GM12878 (cell line): ENCODE measurements around the gene BCKDK. TPM values are rescaled to one million over a fixed set of nuclear protein-coding genes. Genes with fewer than 3 reads are reported as not detected.
"Not testable (repeated sequence)": the region's sequence is repeated elsewhere in the genome, so short reads cannot be mapped to it uniquely, and the experiment has no call there.

ENCODE experiments used
- ATAC-seq: fragments of 200-7000 bp; cut with Tn5 transposase; 3 replicates; pipeline ENCODE4 v1.9.1; 2020; ENCODE audit warnings: mild to moderate bottlenecking, moderate library complexity
- BruUV-seq: library from RNA; stranded (reverse); fragments of 400-500 nt; replicated peaks from 2 replicates; lab custom pipeline; 2021; lab: Mats Ljungman, UMichigan
- CTCF ChIA-PET: fragments of 300-600 bp; sonication (Branson Sonifier 250); formaldehyde crosslinking; extraction: SDS; loops from one replicate; lab custom pipeline; 2021; ENCODE audit warnings: inconsistent platforms; lab: Yijun Ruan, JAX
- POLR2A ChIA-PET: fragments of 350-600 bp; formaldehyde crosslinking; extraction: SDS; loops from one replicate; lab custom pipeline; 2021; ENCODE audit warnings: inconsistent platforms; lab: Charles Lee
- RAD21 ChIA-PET: fragments of 300-600 bp; sonication (Branson Sonifier 250); formaldehyde crosslinking; loops from one replicate; lab custom pipeline; 2023; ENCODE audit warnings: antibody characterized with exemption; ENCODE audit not compliant: unreplicated experiment; lab: Charles Lee
- SMC1A ChIA-PET: fragments of 300-600 bp; sonication (Branson Sonifier 250); formaldehyde crosslinking; loops from one replicate; lab custom pipeline; 2023; ENCODE audit not compliant: unreplicated experiment, uncharacterized antibody; lab: Charles Lee
- DNase-seq: peaks from one replicate; pipeline ENCODE4 v3.0.0-alpha.2; 2011; ENCODE audit warnings: low read depth, low spot score
- FAIRE-seq: peaks from 3 replicates; lab custom pipeline; 2011; peaks lifted over from hg19 to GRCh38; lab: Jason Lieb, UNC
- H2AFZ ChIP-seq: 2 replicates; pipeline ENCODE4 v1.6.0; 2011; ENCODE audit warnings: low read depth, low read length, control low read depth; ENCODE audit not compliant: control insufficient read depth
- H3K27ac ChIP-seq: 2 replicates; pipeline ENCODE4 v1.5.1; 2011; ENCODE audit warnings: control low read depth; ENCODE audit not compliant: control insufficient read depth, insufficient read depth
- H3K27me3 ChIP-seq, 2 experiments: replicated peaks in 1 of 2; 2 replicates each; pipeline versions ENCODE4 v1.6.0 to v1.6.1; 2011; ENCODE audit warnings: low read length in 1 of 2; ENCODE audit not compliant: control insufficient read depth in 2 of 2, insufficient read depth in 2 of 2
- H3K36me3 ChIP-seq, 2 experiments: 2 replicates each; pipeline ENCODE4 v1.5.1; 2011; ENCODE audit warnings: low read length in 1 of 2; ENCODE audit not compliant: control insufficient read depth in 2 of 2, insufficient read depth in 2 of 2
- H3K4me1 ChIP-seq: 2 replicates; pipeline ENCODE4 v1.6.1; 2011; ENCODE audit warnings: mild to moderate bottlenecking, low read length, moderate library complexity, mixed read lengths; ENCODE audit not compliant: control insufficient read depth, insufficient read depth
- H3K4me2 ChIP-seq: 2 replicates; pipeline ENCODE4 v1.6.0; 2011; ENCODE audit warnings: control low read depth; ENCODE audit not compliant: control insufficient read depth, insufficient read depth
- H3K4me3 ChIP-seq: fragments of 200-600 bp; sonication (generic); 2 replicates; pipeline ENCODE4 v1.5.1; 2016
- H3K79me2 ChIP-seq: 2 replicates; pipeline ENCODE4 v1.6.0; 2011; ENCODE audit warnings: low read length; ENCODE audit not compliant: control insufficient read depth, insufficient read depth
- H3K9ac ChIP-seq: 2 replicates; pipeline ENCODE4 v1.8.0; 2011; ENCODE audit warnings: low read length, control low read depth, mixed read lengths; ENCODE audit not compliant: control insufficient read depth, insufficient read depth
- H3K9me3 ChIP-seq: replicated peaks from 3 replicates; pipeline ENCODE4 v1.5.1; 2011; ENCODE audit warnings: mild to moderate bottlenecking, low read length; ENCODE audit not compliant: control insufficient read depth, insufficient read depth
- H4K20me1 ChIP-seq: 2 replicates; pipeline ENCODE4 v1.6.0; 2011; ENCODE audit not compliant: control insufficient read depth, insufficient read depth
- IKZF1 ChIP-seq: fragments of 450-650 bp; conservative IDR thresholded peaks from 2 replicates; pipeline ENCODE4 v1.6.1; 2017; ENCODE audit warnings: antibody characterized with exemption, mild to moderate bottlenecking
- YY1 ChIP-seq: IDR thresholded peaks from 2 replicates; pipeline ENCODE4 v1.6.1; 2011; ENCODE audit warnings: low read depth, mild to moderate bottlenecking, low read length
- WGBS: methylation state at CpG from one replicate; pipeline ENCODE4 v1.1.6; 2016; ENCODE audit warnings: low lambda C conversion rate; ENCODE audit not compliant: insufficient replicate concordance, insufficient coverage; ENCODE audit errors: missing lambda C conversion rate; 5-methylcytosine and 5-hydroxymethylcytosine counted together
- in situ Hi-C: fragments of 300-500 bp; cut with MboI; formaldehyde crosslinking; loops from 9 replicates; pipeline ENCODE4 v1.14.3; 2018; ENCODE audit warnings: mixed read lengths
- intact Hi-C: fragments of 100-400 bp; cut with micrococcal nuclease; formaldehyde crosslinking; loops from one replicate; pipeline ENCODE4 v1.14.2; 2022; ENCODE audit not compliant: unreplicated experiment
- polyA plus RNA-seq, 11 experiments: library from polyadenylated mRNA; depleted of rRNA in 4 of 11; unstranded in 6 of 11; stranded (reverse) in 5 of 11; fragments of >200 nt; fragmentation: Nextera tagmentation in 4 of 11; fragmentation: Illumina TruSeq in 1 of 11; extraction: Ambion mirVana in 4 of 11; extraction: Trizol in 1 of 11; gene quantifications; 1 replicate in 1 of 11; 2 replicates in 10 of 11; pipeline versions ENCODE4 v1.2.1 to v1.2.3, GENCODE V29; 2011 to 2016; ENCODE audit warnings: inconsistent platforms in 2 of 11, missing spikeins in 2 of 11, low read depth in 1 of 11
- total RNA-seq, 4 experiments: library from RNA; depleted of rRNA in 3 of 4; stranded (reverse); fragments of >200 nt in 3 of 4; fragmentation: Illumina TruSeq in 1 of 4; extraction: Trizol in 1 of 4; gene quantifications; 2 replicates each; pipeline versions ENCODE4 v1.2.1 to v1.2.3, GENCODE V29; 2013 to 2021

Gene BCKDK
- total and polyA plus RNA-seq, 10 of the 15 experiments (the other 5 are each of a cell fraction or from before 2014, with no cell fraction given): 0.68 to 56.6 (median 32.8) TPM

DNA sequence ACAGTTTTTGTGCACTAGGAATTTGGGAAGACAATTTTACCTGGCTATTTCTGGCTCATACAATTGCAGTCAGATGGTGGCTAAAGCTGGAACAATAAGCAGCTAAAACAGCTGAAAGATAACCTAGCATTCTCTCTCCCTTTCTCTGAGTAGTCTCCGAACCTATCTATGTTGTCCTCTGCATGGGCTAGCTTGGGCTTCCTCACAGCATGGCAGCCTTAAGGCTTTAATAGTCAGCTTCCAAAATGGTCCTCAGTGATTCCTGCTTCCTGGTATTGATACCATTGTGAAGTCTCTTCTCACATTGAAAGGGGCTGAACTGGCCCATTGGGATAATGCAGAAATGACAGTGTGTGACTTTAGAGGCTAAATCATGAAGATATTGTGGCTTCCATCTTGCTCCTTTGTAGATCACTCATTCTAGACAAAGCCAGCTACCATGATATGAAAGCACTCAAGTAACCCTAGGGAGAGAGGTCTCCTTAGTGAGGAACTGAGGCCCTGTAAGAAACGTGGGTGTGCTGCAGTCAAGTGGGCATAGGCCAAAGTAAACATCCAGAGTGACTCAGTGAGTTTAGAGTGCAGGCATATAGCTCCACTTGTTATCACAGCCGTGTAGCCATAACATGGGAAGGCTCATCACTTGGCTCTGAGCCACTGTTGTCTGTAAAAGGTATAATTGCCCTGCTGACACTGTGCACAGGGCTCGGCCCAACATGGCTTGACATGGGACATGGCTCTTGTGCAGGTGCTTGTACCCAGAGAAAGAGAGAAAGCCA, 8.1 kb upstream of the BCKDK start:
- SMC1A ChIA-PET: no interaction called here
- Histone ChIP-seq H3K27me3 (no peaks in the 10 kb centered on the region), H3K36me3 (no peaks in the 10 kb centered on the region), H3K9ac (no peak overlapping the region), H3K27ac (no peak overlapping the region), H4K20me1 (no peaks in the 10 kb centered on the region), H3K9me3 (no peaks in the 10 kb centered on the region), H3K4me1 (peaks cover 8% of the 10 kb centered on the region), H3K4me2 (no peak overlapping the region), H3K4me3 (no peak overlapping the region), H2AFZ (no peak overlapping the region), H3K79me2 (no peaks in the 10 kb centered on the region; the same call in 1 of the 2 replicates)
- TF ChIP-seq IKZF1 (no peak), YY1 (0 out of 2 replicates have a peak, but pooled peaks have one; percentile 19)
- DNase-seq (no peak), ATAC-seq (no peak), FAIRE-seq (no peak)
- CTCF ChIA-PET: interaction anchor here (0.5 to 3.0 kb wide), 6 partner anchors 42 to 257 kb away, joined by 3 to 14 read pairs (median 6); partner anchors contain the start of gene HSD3B7
- intact Hi-C loops: loop anchor here (10.0 kb wide), 1 partner anchor 145 kb away; the partner anchor contains the start of gene SETD1A
- no TSS peak for BruUV-seq
- in situ Hi-C loops: loop anchor here (5.0 kb wide), 1 partner anchor 113 kb away; the partner anchor contains the start of gene HSD3B7
- RAD21 ChIA-PET: interaction anchor here (0.6 to 1.2 kb wide), 3 partner anchors 42 to 367 kb away, joined by 3 to 5 read pairs (median 3); no protein-coding TSS in a partner anchor
- POLR2A ChIA-PET: interaction anchor here (1.0 to 2.0 kb wide), 2 partner anchors 8 to 17 kb away, joined by 6 to 8 read pairs; partner anchors contain the start of gene KAT8
- WGBS: 41% methylated on average over 4 of the region's 4 CpGs

- intact Hi-C loops, BruUV-seq: not testable (repeated sequence)
Observed at GRCh38 chr16:31100876-31101641, 7.1 kb upstream of the BCKDK start.

More at GRCh38 chr16:31100876-31101641, 7.1 kb upstream of the BCKDK start:
- FAIRE-seq, H3K27ac ChIP-seq, DNase-seq, H3K4me2 ChIP-seq, H2AFZ ChIP-seq, H3K36me3 ChIP-seq, ATAC-seq, H3K79me2 ChIP-seq, H3K4me3 ChIP-seq, H3K9me3 ChIP-seq, H3K9ac ChIP-seq, H3K27me3 ChIP-seq, H4K20me1 ChIP-seq, H3K4me1 ChIP-seq, in situ Hi-C loops: not testable (repeated sequence)
- SMC1A ChIA-PET: interaction anchor here (1.1 kb wide), 1 partner anchor 16 kb away, joined by 3 read pairs; the partner anchor contains the start of gene KAT8
- RAD21 ChIA-PET: interaction anchor here (0.6 to 2.0 kb wide), 3 partner anchors 116 to 1370 kb away, joined by 3 to 7 read pairs (median 3); partner anchors contain the start of gene HSD3B7
- WGBS: 67% methylated on average over 12 of the region's 13 CpGs
- POLR2A ChIA-PET: interaction anchor here (0.7 to 2.0 kb wide), 5 partner anchors 9 to 83 kb away, joined by 3 to 8 read pairs (median 3); partner anchors contain the start of gene KAT8
- CTCF ChIA-PET: interaction anchor here (1.8 to 3.0 kb wide), 4 partner anchors 41 to 256 kb away, joined by 4 to 14 read pairs (median 8); partner anchors contain the start of gene HSD3B7
